Ishikawa (cell line): Measurements from ENCODE around the gene RPS27L.

Experiments used
- CEBPB ChIP-seq: IDR thresholded peaks from 2 replicates; pipeline ENCODE4 v1.6.1; 2012
- CREB1 ChIP-seq: IDR thresholded peaks from 2 replicates; pipeline ENCODE4 v1.6.1; 2012; ENCODE audit warnings: low read depth
- EGR1 ChIP-seq: IDR thresholded peaks from 2 replicates; pipeline ENCODE4 v1.6.1; 2012
- EP300 ChIP-seq: IDR thresholded peaks from 2 replicates; pipeline ENCODE4 v1.6.1; 2012; ENCODE audit warnings: borderline replicate concordance
- FOXM1 ChIP-seq: IDR thresholded peaks from 2 replicates; pipeline ENCODE4 v1.6.1; 2012; ENCODE audit warnings: low read depth, borderline replicate concordance
- MAX ChIP-seq: IDR thresholded peaks from 2 replicates; pipeline ENCODE4 v1.6.1; 2012
- NFIC ChIP-seq: IDR thresholded peaks from 2 replicates; pipeline ENCODE4 v1.6.1; 2012
- RAD21 ChIP-seq: IDR thresholded peaks from 2 replicates; pipeline ENCODE4 v1.6.1; 2012; ENCODE audit warnings: low read depth
- REST ChIP-seq: IDR thresholded peaks from 2 replicates; pipeline ENCODE4 v1.6.1; 2012; ENCODE audit warnings: low read depth, mild to moderate bottlenecking
- TAF1 ChIP-seq: IDR thresholded peaks from 2 replicates; pipeline ENCODE4 v1.6.1; 2012; ENCODE audit warnings: low read depth, mild to moderate bottlenecking
- TCF12 ChIP-seq: IDR thresholded peaks from 2 replicates; pipeline ENCODE4 v1.6.1; 2012; ENCODE audit warnings: low read depth
- TEAD4 ChIP-seq: IDR thresholded peaks from 2 replicates; pipeline ENCODE4 v1.6.1; 2012
- USF1 ChIP-seq: IDR thresholded peaks from 2 replicates; pipeline ENCODE4 v1.6.1; 2012
- YY1 ChIP-seq: IDR thresholded peaks from 2 replicates; pipeline ENCODE4 v1.6.1; 2012; ENCODE audit warnings: low read depth
- ZBTB7A ChIP-seq: IDR thresholded peaks from 2 replicates; pipeline ENCODE4 v1.6.1; 2012; ENCODE audit warnings: low read depth

The RPS27L gene

GRCh38 chr15:63140936-63141335 lies 16.3 kb downstream of the RPS27L start:
- TF ChIP-seq CEBPB (no peak), EP300 (no peak), NFIC (no peak), EGR1 (no peak), RAD21 (no peak), TCF12 (no peak), REST (no peak), TEAD4 (no peak), MAX (no peak), TAF1 (no peak), CREB1 (no peak), YY1 (no peak), FOXM1 (no peak), ZBTB7A (no peak), USF1 (no peak)

GRCh38 chr15:63136742-63137141 lies 20.5 kb downstream of the RPS27L start:
- TF ChIP-seq TCF12 (no peak), ZBTB7A (no peak), USF1 (no peak), NFIC (no peak)

GRCh38 chr15:63135804-63136203 lies 21.5 kb downstream of the RPS27L start:
- TF ChIP-seq EP300 (no peak), MAX (no peak), CREB1 (no peak), YY1 (no peak), ZBTB7A (no peak)

- TF ChIP-seq TCF12 (no peak), TEAD4 (no peak), USF1 (no peak), ZBTB7A (no peak), CREB1 (no peak), CEBPB (no peak), MAX (no peak)
Measured at GRCh38 chr15:63135281-63135680, 22.0 kb downstream of the RPS27L start.

- TF ChIP-seq USF1 (no peak), TAF1 (no peak), MAX (no peak), REST (no peak), EP300 (no peak), ZBTB7A (no peak), RAD21 (no peak), TEAD4 (no peak), YY1 (no peak), NFIC (no peak)
Measured at GRCh38 chr15:63134245-63134985, 22.9 kb downstream of the RPS27L start.
